Stimulated activated CD8-positive, alpha-beta memory T cell treated with anti-CD3 and anti-CD28 coated beads, Interleukin-15, amount 100 ng/mL, for 24 hours (primary cell): Measurements from ENCODE around the gene KRT16.
"Not testable (repeated sequence)": the region's sequence is repeated elsewhere in the genome, so short reads cannot be mapped to it uniquely, and the experiment has no call there.

Experiments
- DNase-seq: peaks from one replicate; pipeline ENCODE4 v3.0.0-alpha.2; 2020; ENCODE audit warnings: low read depth

Gene KRT16

GRCh38 chr17:41627316-41628072, 14.9 kb upstream of the KRT16 start:
- DNase-seq = no peak

GRCh38 chr17:41626914-41627295, 14.3 kb upstream of the KRT16 start:
- DNase-seq = not testable (repeated sequence)

GRCh38 chr17:41626028-41626913, 13.7 kb upstream of the KRT16 start:
- not testable (repeated sequence) for DNase-seq

- no peak for DNase-seq
Observed at GRCh38 chr17:41625602-41626001, 13.0 kb upstream of the KRT16 start.

- no peak for DNase-seq
Observed at GRCh38 chr17:41624208-41625101, 11.9 kb upstream of the KRT16 start, which contains the start of gene KRT17. Gene KRT17, minus strand, starts transcription at chr17:41624575. Its CDS starts 66 bp downstream, at chr17:41624509.

GRCh38 chr17:41623184-41623861, 10.8 kb upstream of the KRT16 start:
- DNase-seq = not testable (repeated sequence)

GRCh38 chr17:41622340-41623183, 10.0 kb upstream of the KRT16 start:
- DNase-seq = not testable (repeated sequence)

GRCh38 chr17:41621916-41622315, 9.3 kb upstream of the KRT16 start:
- no peak for DNase-seq

GRCh38 chr17:41621435-41621817, 8.9 kb upstream of the KRT16 start:
- not testable (repeated sequence) for DNase-seq

GRCh38 chr17:41620583-41621434, 8.2 kb upstream of the KRT16 start:
- no peak for DNase-seq

GRCh38 chr17:41619927-41620582, 7.5 kb upstream of the KRT16 start:
- not testable (repeated sequence) for DNase-seq

GRCh38 chr17:41619036-41619926, 6.7 kb upstream of the KRT16 start:
- no peak for DNase-seq

GRCh38 chr17:41618341-41619035, 5.9 kb upstream of the KRT16 start:
- DNase-seq = no peak

- DNase-seq = no peak
Observed at GRCh38 chr17:41617698-41618097, 5.1 kb upstream of the KRT16 start.

- DNase-seq = no peak
Observed at GRCh38 chr17:41617136-41617535, 4.6 kb upstream of the KRT16 start.

- DNase-seq = not testable (repeated sequence)
Observed at GRCh38 chr17:41616486-41616885, 3.9 kb upstream of the KRT16 start.

GRCh38 chr17:41615454-41615853, 2.9 kb upstream of the KRT16 start:
- DNase-seq = no peak
